ENCODE measurements around the gene CD180.

CD180 gene

DNA sequence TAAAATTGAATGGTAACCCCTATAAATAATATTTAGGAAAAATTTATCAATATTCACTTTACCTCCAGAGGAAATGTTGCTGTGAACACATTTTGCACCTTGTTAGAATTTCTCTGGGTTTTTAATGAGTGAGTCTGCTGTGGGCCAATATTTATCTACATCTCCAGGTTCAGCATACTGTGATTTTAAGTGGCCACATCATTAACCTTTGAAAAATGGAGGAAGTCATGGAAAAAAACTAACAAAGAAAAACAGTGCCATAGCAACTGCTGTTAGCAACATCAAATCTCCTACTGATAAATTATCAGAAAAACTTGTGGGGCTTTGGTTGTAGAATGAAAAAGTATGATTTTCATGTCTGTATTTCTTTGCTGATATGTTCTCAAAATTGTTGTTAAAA lies 55.0 kb downstream of the CD180 start:
- no peaks in the 10 kb centered on the region for H3K4me1 ChIP-seq (ENCODE audit: control insufficient read depth in 2 of 2, insufficient read depth in 1 of 2, low read depth in 1 of 2, low read length in 2 of 2)
- H2AK5ac ChIP-seq (ENCODE audit: low read depth, low read length): no peak overlapping the region
- H3K14ac ChIP-seq (ENCODE audit: low read length): no peak overlapping the region
- no peak overlapping the region for H2BK120ac ChIP-seq (ENCODE audit: low read depth, low read length)
- no peak overlapping the region for H3K27ac ChIP-seq (replicated peaks; ENCODE audit: low read length)
- H3K4me3 ChIP-seq (ENCODE audit: low read length in 2 of 2): no peak overlapping the region
- no peak overlapping the region for H2BK5ac ChIP-seq (ENCODE audit: low read length)
- peaks cover 0 to 39% of the 10 kb centered on the region in 2 donors for H3K36me3 ChIP-seq (replicated peaks in 1 of 2; ENCODE audit: control insufficient read depth in 2 of 2, insufficient read depth in 2 of 2, low read length in 2 of 2)
- no peak for DNase-seq (ENCODE audit: low spot score)
- no peak overlapping the region for H3K4ac ChIP-seq (ENCODE audit: low read length)
- no peak overlapping the region for H3K4me2 ChIP-seq (ENCODE audit: insufficient read depth, low read length, poor library complexity, severe bottlenecking)
- no peak overlapping the region for H4K91ac ChIP-seq (ENCODE audit: low read depth, low read length, poor library complexity)
- H3K18ac ChIP-seq (ENCODE audit: low read length): no peak overlapping the region
- no peaks in the 10 kb centered on the region for H3K9me3 ChIP-seq (replicated peaks in 1 of 2; ENCODE audit: control insufficient read depth in 2 of 2, insufficient read depth in 1 of 2, low read depth in 1 of 2, low read length in 2 of 2)
- no peak overlapping the region for H3K9ac ChIP-seq (ENCODE audit: low read depth, low read length, poor library complexity)
- no peak overlapping the region for H3K23ac ChIP-seq (ENCODE audit: low read depth, low read length, poor library complexity)
- no peaks in the 10 kb centered on the region for H3K27me3 ChIP-seq (ENCODE audit: control insufficient read depth in 3 of 3, insufficient read depth in 3 of 3, low read depth in 1 of 3, low read length in 3 of 3)
- no peak overlapping the region for H4K8ac ChIP-seq (ENCODE audit: low read depth, low read length)
- no peak overlapping the region for H2BK12ac ChIP-seq (ENCODE audit: low read length)
- H2AFZ ChIP-seq (ENCODE audit: low read length): no peak overlapping the region
- no peaks in the 10 kb centered on the region for H3K79me1 ChIP-seq (ENCODE audit: low read depth, low read length)
- H2BK15ac ChIP-seq (ENCODE audit: low read length): no peak overlapping the region

DNA sequence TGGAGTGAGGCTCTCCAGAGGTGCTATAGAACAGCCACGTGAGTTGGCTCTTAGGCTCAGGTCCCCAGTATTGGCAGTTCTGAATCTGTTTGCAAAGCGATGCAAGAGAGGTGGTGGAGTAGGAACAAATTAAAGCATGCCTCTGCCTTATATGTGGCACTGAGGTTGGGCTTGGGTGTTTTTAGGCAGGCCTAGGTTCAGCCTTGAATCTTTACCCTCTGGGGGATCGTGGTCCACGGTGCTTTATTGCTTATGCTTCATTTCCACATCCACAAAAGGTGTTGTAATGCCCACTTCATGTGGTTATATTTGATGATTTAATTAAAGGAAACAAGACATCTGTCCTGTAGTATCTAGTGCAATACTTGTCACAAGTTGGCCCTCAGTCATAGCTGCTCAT lies 56.2 kb downstream of the CD180 start:
- Histone ChIP-seq H3K23ac (ENCODE audit: low read depth, low read length, poor library complexity) (no peak overlapping the region), H3K14ac (ENCODE audit: low read length) (no peak overlapping the region), H2AFZ (ENCODE audit: low read length) (no peak overlapping the region), H3K27me3 (ENCODE audit: control insufficient read depth in 3 of 3, insufficient read depth in 3 of 3, low read depth in 1 of 3, low read length in 3 of 3) (no peaks in the 10 kb centered on the region), H3K4ac (ENCODE audit: low read length) (no peak overlapping the region), H3K27ac (replicated peaks; ENCODE audit: low read length) (no peak overlapping the region), H3K9me3 (replicated peaks in 1 of 2; ENCODE audit: control insufficient read depth in 2 of 2, insufficient read depth in 1 of 2, low read depth in 1 of 2, low read length in 2 of 2) (no peaks in the 10 kb centered on the region), H3K4me1 (ENCODE audit: control insufficient read depth in 2 of 2, insufficient read depth in 1 of 2, low read depth in 1 of 2, low read length in 2 of 2) (no peaks in the 10 kb centered on the region), H3K79me1 (ENCODE audit: low read depth, low read length) (no peaks in the 10 kb centered on the region), H3K4me2 (ENCODE audit: insufficient read depth, low read length, poor library complexity, severe bottlenecking) (no peak overlapping the region), H2BK12ac (ENCODE audit: low read length) (no peak overlapping the region), H3K9ac (ENCODE audit: low read depth, low read length, poor library complexity) (no peak overlapping the region), H3K36me3 (replicated peaks in 1 of 2; ENCODE audit: control insufficient read depth in 2 of 2, insufficient read depth in 2 of 2, low read length in 2 of 2) (peaks cover 0 to 32% of the 10 kb centered on the region in 2 donors), H2AK5ac (ENCODE audit: low read depth, low read length) (no peak overlapping the region), H3K4me3 (ENCODE audit: low read length in 2 of 2) (no peak overlapping the region), H4K8ac (ENCODE audit: low read depth, low read length) (no peak overlapping the region), H2BK15ac (ENCODE audit: low read length) (no peak overlapping the region), H2BK5ac (ENCODE audit: low read length) (no peak overlapping the region), H4K91ac (ENCODE audit: low read depth, low read length, poor library complexity) (no peak overlapping the region), H3K18ac (ENCODE audit: low read length) (no peak overlapping the region), H2BK120ac (ENCODE audit: low read depth, low read length) (no peak overlapping the region)
- no peak for DNase-seq (ENCODE audit: low spot score)
- WGBS, 2 donors (ENCODE audit: extremely low coverage in 2 of 2, insufficient read length in 2 of 2, insufficient replicate concordance in 1 of 2): no CpG with 5 or more reads among the region's 4 CpGs

DNA sequence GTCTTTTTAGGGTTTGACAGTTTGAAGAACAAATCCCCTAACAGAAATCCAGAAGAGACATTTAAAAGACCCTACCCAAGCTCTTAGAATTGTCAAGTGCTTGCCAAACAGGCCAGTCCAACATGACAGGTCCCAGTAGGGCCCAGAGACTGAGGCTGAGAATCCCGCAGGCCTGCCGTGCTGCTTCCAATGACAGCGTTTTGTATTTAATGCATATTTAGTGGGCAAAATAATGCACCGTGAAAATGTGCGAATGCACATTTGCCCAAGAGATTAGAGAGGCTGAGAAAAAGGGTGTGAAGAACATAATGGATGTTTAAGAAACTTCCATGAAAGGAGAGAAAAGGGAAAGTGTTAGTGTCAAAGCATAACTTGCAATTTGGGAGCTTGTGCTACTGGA lies 57.6 kb downstream of the CD180 start:
- Histone ChIP-seq H4K8ac (ENCODE audit: low read depth, low read length) (no peak overlapping the region), H3K23ac (ENCODE audit: low read depth, low read length, poor library complexity) (no peak overlapping the region), H2AK5ac (ENCODE audit: low read depth, low read length) (no peak overlapping the region), H3K27ac (replicated peaks; ENCODE audit: low read length) (no peak overlapping the region), H3K14ac (ENCODE audit: low read length) (no peak overlapping the region), H2BK12ac (ENCODE audit: low read length) (no peak overlapping the region), H3K36me3 (replicated peaks in 1 of 2; ENCODE audit: control insufficient read depth in 2 of 2, insufficient read depth in 2 of 2, low read length in 2 of 2) (peaks cover 0 to 19% of the 10 kb centered on the region in 2 donors), H2BK5ac (ENCODE audit: low read length) (no peak overlapping the region), H3K9me3 (replicated peaks in 1 of 2; ENCODE audit: control insufficient read depth in 2 of 2, insufficient read depth in 1 of 2, low read depth in 1 of 2, low read length in 2 of 2) (no peaks in the 10 kb centered on the region), H4K91ac (ENCODE audit: low read depth, low read length, poor library complexity) (no peak overlapping the region), H2BK15ac (ENCODE audit: low read length) (no peak overlapping the region), H3K4me3 (ENCODE audit: low read length in 2 of 2) (no peak overlapping the region), H3K4me1 (ENCODE audit: control insufficient read depth in 2 of 2, insufficient read depth in 1 of 2, low read depth in 1 of 2, low read length in 2 of 2) (no peaks in the 10 kb centered on the region), H3K79me1 (ENCODE audit: low read depth, low read length) (no peaks in the 10 kb centered on the region), H2BK120ac (ENCODE audit: low read depth, low read length) (no peak overlapping the region), H2AFZ (ENCODE audit: low read length) (no peak overlapping the region), H3K4ac (ENCODE audit: low read length) (no peak overlapping the region), H3K18ac (ENCODE audit: low read length) (no peak overlapping the region), H3K4me2 (ENCODE audit: insufficient read depth, low read length, poor library complexity, severe bottlenecking) (no peak overlapping the region), H3K9ac (ENCODE audit: low read depth, low read length, poor library complexity) (no peak overlapping the region), H3K27me3 (ENCODE audit: control insufficient read depth in 3 of 3, insufficient read depth in 3 of 3, low read depth in 1 of 3, low read length in 3 of 3) (no peaks in the 10 kb centered on the region)
- no CpG with 5 or more reads among the region's 5 CpGs for whole genome bisulfite sequencing, 2 donors (ENCODE audit: extremely low coverage in 2 of 2, insufficient read length in 2 of 2, insufficient replicate concordance in 1 of 2)
- DNase-seq (ENCODE audit: low spot score): no peak

DNA sequence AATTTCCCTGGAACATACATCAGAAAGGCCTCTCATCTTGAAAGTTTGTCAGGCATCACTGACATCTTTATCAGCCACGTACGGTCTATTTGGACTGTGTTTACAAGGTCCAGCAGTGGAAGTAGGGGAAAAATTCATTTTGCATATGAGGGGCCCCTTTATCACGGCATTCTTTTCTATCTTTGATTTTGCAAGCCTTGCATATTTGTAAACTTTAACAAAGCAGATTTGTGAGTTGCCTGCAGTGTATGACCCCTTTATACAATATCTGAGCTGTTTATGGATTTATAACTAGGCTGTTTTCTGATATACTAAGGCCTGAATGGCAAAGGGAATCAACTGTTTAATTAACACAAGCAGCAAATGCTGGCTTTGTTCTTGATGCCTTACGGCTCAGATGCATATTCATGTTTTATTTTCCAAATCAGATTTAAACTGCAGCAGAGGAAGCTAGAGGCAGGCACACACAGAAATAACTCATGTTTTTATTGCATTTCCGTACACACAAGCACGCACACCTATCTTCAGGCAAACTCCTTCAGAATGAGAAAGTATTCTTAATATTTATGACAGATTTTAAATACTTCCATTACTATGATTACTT lies 61.1 kb downstream of the CD180 start:
- Histone ChIP-seq H4K8ac (ENCODE audit: low read depth, low read length) (no peak overlapping the region), H4K91ac (ENCODE audit: low read depth, low read length, poor library complexity) (no peak overlapping the region), H2BK12ac (ENCODE audit: low read length) (no peak overlapping the region), H3K4me3 (ENCODE audit: low read length in 2 of 2) (no peak overlapping the region), H3K4me1 (ENCODE audit: control insufficient read depth in 2 of 2, insufficient read depth in 1 of 2, low read depth in 1 of 2, low read length in 2 of 2) (no peaks in the 10 kb centered on the region), H3K23ac (ENCODE audit: low read depth, low read length, poor library complexity) (no peak overlapping the region), H3K4me2 (ENCODE audit: insufficient read depth, low read length, poor library complexity, severe bottlenecking) (no peak overlapping the region), H3K9me3 (replicated peaks in 1 of 2; ENCODE audit: control insufficient read depth in 2 of 2, insufficient read depth in 1 of 2, low read depth in 1 of 2, low read length in 2 of 2) (no peaks in the 10 kb centered on the region), H3K27me3 (ENCODE audit: control insufficient read depth in 3 of 3, insufficient read depth in 3 of 3, low read depth in 1 of 3, low read length in 3 of 3) (no peaks in the 10 kb centered on the region), H2AFZ (ENCODE audit: low read length) (no peak overlapping the region), H2AK5ac (ENCODE audit: low read depth, low read length) (no peak overlapping the region), H3K36me3 (replicated peaks in 1 of 2; ENCODE audit: control insufficient read depth in 2 of 2, insufficient read depth in 2 of 2, low read length in 2 of 2) (no peaks in the 10 kb centered on the region), H3K14ac (ENCODE audit: low read length) (no peak overlapping the region), H2BK5ac (ENCODE audit: low read length) (no peak overlapping the region), H3K18ac (ENCODE audit: low read length) (no peak overlapping the region), H2BK120ac (ENCODE audit: low read depth, low read length) (no peak overlapping the region), H3K4ac (ENCODE audit: low read length) (no peak overlapping the region), H3K9ac (ENCODE audit: low read depth, low read length, poor library complexity) (no peak overlapping the region), H3K27ac (replicated peaks; ENCODE audit: low read length) (no peak overlapping the region), H3K79me1 (ENCODE audit: low read depth, low read length) (no peaks in the 10 kb centered on the region), H2BK15ac (ENCODE audit: low read length) (no peak overlapping the region)
- no peak for DNase-seq (ENCODE audit: low spot score)
- no CpG with 5 or more reads among the region's 6 CpGs for WGBS, 2 donors (ENCODE audit: extremely low coverage in 2 of 2, insufficient read length in 2 of 2, insufficient replicate concordance in 1 of 2)
